Keratinocyte (primary cell): ENCODE measurements around the gene RNF103.

Experiments
- EZH2 ChIP-seq: IDR thresholded peaks from one replicate; pipeline ENCODE4 v1.6.1; 2012; ENCODE audit warnings: inconsistent platforms, mild to moderate bottlenecking, low read length, moderate library complexity
- TF ChIP-seq, protein P1 (sequence below), 3 experiments: IDR thresholded peaks in 1 of 3; conservative IDR thresholded peaks in 1 of 3; optimal IDR thresholded peaks in 1 of 3; 2 replicates in 2 of 3; 3 replicates in 1 of 3; pipeline versions ENCODE3 to v1.5.1; 2011; ENCODE audit warnings: low read length in 3 of 3, mild to moderate bottlenecking in 3 of 3, moderate library complexity in 2 of 3, control low read depth in 1 of 3, inconsistent platforms in 1 of 3; ENCODE audit not compliant: insufficient read depth in 2 of 3; ENCODE audit errors: extremely low read depth in 1 of 3

DNA sequence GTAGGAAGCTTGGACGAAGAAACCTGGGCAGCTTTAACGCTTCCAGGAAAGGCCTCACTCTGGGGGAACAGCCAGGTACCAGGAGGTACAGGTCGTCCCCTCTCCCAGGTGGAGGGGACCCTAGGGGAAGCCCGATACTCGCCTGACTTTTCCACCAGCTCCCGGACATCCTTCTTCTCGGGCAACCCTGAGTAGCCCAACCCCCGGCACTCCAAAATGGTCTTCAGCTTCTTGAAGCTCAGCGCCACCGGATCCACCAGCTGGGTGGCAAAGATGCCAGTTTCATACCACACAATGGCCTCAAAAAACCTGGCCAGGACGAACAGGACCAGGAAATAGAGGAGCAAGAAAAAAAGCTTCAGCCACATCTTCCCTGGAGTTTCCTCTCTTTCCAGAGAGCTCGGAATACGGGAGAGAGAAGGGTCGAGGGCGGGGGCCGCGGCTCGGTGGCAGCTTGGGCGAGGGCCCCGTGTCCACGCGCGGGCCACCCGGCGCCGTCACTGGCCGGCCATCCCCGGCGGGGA lies 1.1 kb downstream of the RNF103 start:
- no peak for TF ChIP-seq EZH2
- TF ChIP-seq, protein P1, sequence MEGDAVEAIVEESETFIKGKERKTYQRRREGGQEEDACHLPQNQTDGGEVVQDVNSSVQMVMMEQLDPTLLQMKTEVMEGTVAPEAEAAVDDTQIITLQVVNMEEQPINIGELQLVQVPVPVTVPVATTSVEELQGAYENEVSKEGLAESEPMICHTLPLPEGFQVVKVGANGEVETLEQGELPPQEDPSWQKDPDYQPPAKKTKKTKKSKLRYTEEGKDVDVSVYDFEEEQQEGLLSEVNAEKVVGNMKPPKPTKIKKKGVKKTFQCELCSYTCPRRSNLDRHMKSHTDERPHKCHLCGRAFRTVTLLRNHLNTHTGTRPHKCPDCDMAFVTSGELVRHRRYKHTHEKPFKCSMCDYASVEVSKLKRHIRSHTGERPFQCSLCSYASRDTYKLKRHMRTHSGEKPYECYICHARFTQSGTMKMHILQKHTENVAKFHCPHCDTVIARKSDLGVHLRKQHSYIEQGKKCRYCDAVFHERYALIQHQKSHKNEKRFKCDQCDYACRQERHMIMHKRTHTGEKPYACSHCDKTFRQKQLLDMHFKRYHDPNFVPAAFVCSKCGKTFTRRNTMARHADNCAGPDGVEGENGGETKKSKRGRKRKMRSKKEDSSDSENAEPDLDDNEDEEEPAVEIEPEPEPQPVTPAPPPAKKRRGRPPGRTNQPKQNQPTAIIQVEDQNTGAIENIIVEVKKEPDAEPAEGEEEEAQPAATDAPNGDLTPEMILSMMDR (optimal IDR thresholded peaks at IDR 0.05 in 1 of 3, IDR thresholded peaks at IDR 0.05 in 1 of 3, conservative IDR thresholded peaks at IDR 0.05 in 1 of 3; ENCODE audit: extremely low read depth in 1 of 3, insufficient read depth in 2 of 3, low read length in 3 of 3) = no peak
